ENCODE data around the gene SLC66A3.
"Not testable (repeated sequence)": the region's sequence is repeated elsewhere in the genome, so short reads cannot be mapped to it uniquely, and the experiment has no call there.

Gene SLC66A3

GRCh38 chr2:11165046-11165445 lies 9.8 kb downstream of the SLC66A3 start:
- not testable (repeated sequence) for DNase-seq

- no peak for DNase-seq
These were observed 11.2 kb downstream of the SLC66A3 start for GRCh38 chr2:11166476-11166875.

DNA sequence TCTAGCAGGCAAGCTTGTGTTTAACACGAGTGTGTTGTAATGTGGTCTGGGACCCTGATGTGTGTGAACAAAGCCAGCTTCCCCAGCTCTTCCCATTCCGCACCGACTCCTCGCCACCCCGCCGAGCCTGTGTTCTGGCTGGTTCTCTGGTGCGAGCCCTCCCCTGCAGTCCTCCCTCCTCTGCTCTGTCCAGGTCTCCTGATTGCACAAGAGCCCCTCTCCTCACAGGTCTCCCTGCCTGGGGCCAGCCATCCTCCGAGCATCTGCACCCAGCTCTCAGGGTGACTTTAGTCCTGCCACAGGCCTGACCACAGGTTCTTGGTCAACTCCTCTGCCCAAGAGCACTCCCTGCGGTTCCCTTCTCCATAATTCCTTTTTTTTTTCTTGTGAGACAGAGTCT lies 13.2 kb downstream of the SLC66A3 start:
- DNase-seq: no peak

GRCh38 chr2:11169333-11169732 lies 14.1 kb downstream of the SLC66A3 start:
- no peak for DNase-seq

DNA sequence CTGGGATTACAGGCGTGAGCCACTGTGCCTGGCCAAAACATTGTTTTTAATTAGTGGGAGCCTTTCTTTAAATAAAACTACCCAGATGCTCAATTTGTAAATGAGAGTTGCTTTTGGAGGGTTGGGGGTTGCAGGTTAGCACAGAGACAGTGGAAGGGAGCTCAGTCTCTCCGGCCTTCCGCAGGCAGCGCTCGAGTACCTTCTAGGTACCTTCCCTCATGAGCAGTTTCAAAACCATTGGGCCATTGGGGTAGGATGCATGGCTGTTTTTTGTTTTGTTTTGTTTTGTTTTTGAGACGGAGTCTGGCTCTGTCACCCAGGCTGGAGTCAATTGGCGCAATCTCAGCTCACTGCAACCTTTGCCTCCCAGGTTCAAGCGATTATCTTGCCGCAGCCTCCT lies 19.0 kb downstream of the SLC66A3 start:
- no peak for DNase-seq

DNA sequence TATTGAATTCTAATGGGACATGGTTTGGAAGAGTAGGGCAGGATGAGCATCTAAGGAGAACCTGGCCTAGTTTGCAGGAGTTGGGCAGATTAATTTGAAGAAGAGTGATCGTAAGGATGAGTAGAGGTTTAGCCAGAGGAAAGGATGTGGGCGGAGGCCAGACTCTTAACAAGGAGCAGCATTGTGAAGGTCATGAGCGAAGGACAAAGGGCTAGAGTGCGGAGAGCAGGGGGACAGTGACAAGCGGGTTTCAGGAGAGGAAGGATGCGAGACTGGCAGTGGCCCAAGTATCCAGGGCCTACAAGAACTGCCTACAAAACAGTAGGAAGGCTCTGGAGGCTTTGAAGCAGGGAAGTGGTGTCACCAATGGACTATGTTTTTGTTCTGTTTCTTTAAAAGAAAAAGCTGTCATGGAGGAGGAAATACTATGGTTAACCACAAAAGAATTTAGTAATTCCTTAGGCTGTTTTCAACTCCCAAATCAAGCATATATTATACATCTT lies 20.1 kb downstream of the SLC66A3 start:
- DNase-seq: peak; percentile 78 to 87

DNA sequence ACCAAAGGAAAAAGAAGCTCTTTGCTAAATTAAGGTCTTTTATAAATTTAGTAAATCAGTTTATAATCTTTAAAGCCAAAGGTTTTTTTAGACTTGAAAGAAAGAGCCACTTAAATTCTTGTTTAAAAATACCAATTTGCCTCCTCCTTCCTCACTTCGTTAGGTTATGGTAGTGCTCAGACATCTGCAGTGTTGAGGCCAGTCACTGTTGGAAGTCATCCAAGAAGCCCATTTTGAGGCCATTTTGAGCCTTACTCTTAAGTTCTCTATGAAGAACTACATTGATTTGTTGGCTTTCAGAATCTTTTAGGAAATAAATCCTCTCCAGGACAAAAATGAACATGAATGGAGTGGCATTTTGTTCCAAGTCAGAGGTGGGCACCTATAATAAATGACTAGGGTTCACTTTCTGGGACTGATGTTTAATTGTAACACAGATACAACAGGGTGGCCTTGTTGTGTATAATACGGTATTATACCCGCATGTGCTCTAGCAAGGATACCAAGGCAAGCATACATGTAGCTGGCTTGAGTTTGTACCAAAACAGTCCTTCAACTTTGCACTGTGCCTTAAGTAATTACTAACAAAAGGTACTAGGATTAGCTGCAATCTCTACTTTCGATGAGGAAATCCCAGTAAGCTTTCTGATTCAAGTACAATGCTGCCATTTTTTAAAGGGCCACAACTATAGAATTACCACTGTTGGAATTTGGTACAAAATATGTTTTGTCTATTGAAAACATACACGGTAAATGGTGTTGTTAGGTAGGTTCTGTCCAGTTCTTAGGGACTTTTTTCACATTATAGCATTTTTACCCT lies 22.8 kb downstream of the SLC66A3 start:
- no peak for DNase-seq

DNA sequence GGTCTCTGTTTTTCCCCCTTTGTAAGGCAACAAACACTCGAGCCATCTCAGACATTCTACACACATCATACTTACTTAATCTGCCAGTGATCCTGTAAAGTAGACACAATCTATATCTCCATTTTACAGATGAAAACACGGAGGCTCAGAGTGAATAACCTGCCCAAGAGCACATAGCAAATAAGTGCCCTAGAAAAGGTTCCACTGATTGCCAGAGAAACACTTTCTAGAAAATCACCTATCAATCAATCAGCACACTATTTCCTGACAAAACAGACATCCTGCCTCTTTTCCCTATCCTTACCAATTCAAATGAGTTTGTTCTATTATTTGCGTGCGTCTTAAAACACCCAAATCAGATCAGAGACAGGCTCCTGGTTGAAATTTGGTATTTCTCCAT lies 23.9 kb downstream of the SLC66A3 start:
- DNase-seq: no peak

GRCh38 chr2:11179899-11180298 lies 24.6 kb downstream of the SLC66A3 start:
- DNase-seq: no peak

GRCh38 chr2:11180653-11181052 lies 25.4 kb downstream of the SLC66A3 start:
- DNase-seq: no peak

GRCh38 chr2:11182951-11183350 lies 27.7 kb downstream of the SLC66A3 start:
- no peak for DNase-seq

DNA sequence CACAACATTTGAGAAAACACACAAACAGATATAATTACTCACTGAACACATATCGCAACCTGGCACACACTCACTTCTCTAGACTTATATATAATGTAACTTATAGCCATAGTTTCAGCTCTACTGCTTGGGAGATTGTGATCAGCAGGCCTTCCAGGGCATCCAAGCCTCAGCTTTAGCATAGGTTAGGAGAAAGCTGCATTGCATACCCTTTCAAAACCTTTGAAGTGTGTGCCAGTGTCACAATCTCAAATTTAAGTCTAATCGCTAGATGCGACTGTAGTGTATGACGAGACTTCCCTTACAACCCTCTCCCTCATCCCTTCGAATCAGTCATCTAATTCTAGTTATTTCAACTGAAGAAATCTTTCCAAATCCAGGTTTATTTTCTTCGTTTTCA lies 30.9 kb downstream of the SLC66A3 start:
- no peak for DNase-seq

DNA sequence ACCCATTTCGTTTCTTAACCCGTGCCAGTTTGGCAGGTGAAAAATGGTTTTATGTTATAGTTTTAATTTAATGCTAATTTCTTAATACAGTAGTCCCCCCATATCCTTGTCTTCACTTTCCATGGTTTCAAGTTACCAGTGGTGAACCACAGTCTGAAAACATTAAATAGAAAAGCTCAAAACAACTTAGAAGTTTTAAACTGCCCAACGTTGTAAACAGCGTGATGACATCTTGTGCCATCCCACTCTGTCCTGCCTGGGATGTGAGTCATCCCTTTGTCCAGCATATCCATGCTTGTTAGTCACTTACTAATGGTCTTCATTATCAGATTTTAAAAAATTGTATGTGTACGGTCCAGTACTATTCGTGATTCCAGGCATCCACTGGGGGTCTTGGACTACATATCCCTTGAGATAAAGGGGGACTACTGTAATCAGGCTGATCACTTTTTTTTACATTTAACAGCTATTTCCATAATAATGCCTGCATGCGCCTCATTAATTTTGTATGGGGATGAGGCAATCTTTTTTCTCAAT lies 31.9 kb downstream of the SLC66A3 start:
- no peak for DNase-seq

- DNase-seq: peak; percentile 40 to 75
These were observed 32.5 kb downstream of the SLC66A3 start for GRCh38 chr2:11187731-11188130.

DNA sequence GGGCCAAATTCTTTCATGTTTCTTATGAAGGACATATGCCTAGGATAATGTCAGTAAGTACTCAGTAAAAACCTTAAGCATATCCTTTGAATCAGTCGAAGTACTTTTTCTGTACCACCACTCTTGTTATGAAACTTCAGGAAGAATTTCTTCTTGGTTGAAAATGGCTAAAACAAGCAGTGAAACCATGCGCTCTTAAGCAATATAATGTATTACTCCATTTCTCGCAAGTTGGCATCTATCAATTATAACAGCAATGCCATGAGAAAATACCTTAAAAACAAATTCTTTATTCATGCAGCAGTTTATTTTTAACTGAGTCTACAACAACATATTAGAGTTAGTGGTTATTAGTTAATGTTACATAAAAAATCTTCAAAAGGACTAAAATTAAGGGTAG lies 41.0 kb downstream of the SLC66A3 start:
- no peak for DNase-seq

DNA sequence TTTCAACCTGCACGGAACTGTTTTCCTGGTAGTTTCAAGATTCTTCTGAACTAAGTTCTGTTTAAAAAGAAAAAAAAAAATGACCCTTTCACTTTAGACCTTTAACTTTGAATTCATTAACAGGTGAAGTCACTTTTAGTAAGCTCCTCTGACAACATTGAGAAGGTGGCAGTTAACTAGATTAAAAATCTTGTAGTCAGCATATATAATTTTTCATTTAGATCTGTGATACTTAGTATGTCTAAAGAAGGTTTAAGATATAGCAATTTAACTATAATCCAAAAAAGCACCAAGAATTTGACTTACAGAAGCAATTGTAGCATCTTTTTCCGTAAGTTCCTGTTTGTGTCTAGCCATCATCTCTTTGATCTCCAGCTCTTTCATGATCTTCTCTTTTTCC lies 45.4 kb downstream of the SLC66A3 start:
- DNase-seq: no peak

GRCh38 chr2:11201969-11202368 lies 46.7 kb downstream of the SLC66A3 start:
- no peak for DNase-seq

DNA sequence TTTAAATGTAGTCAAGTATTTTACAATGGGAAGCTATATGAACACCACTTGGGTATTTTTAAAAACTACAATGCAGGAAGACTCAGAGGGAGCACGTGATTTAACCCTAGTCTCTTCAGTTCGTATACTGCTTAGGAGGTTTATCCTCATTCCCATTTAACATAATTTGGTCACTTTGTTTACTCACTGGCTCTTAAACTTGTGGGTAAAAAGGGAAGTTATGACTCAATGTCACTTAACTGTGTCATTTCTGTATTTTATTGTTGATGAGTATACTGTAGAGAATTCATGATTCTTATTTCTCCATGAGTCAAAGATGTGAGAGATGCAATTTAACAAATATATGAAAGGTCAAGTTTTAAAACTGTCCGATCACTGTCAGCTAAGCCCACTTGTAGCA lies 48.2 kb downstream of the SLC66A3 start:
- peak; percentile 12 to 20 for DNase-seq

DNA sequence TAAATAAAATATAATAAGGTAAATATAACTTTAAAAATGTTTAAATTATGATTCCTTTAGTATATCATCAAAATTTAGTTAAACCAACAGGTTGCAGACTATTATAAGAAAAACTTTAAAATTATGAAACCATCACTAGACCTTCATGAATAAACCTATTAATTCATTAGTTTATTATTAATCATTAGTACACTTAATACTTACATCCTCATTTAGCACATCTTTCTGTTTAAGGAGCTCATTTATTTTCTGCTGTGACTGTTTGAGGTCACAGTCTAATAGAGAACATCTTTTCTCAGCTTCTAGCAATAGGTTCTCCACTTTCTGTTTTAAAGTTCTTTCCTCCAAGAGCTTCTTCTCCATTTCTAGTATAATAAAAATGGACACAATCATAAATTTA lies 52.8 kb downstream of the SLC66A3 start:
- no peak for DNase-seq

GRCh38 chr2:11212645-11213044 lies 57.4 kb downstream of the SLC66A3 start:
- no peak for DNase-seq

DNA sequence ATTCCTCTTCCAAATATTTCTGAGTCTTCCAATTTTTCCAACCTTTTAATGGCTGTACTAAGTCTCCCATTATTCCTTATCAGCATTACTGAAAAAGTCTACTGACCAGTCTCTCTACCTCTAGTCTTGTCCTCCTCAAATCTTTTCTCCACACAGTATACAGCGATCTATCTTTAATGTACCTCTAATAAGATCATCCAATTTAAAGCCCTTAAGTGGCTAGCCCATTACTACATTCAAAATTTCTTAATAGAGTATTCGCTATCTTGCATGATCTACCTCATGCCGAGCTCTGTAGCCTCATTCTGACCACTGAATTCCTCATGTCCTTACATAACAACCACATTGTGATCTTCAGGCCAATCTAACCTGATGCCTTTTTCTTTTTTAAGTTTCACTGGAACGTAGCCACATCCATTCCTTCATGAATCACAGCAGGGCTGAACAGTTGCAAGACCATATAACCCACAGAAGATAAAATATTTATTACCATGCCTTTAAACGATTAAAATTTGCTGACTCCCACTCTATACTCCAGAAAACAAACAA lies 57.9 kb downstream of the SLC66A3 start:
- DNase-seq: no peak

- no peak for DNase-seq
These were observed 58.7 kb downstream of the SLC66A3 start for GRCh38 chr2:11213975-11214374.

DNA sequence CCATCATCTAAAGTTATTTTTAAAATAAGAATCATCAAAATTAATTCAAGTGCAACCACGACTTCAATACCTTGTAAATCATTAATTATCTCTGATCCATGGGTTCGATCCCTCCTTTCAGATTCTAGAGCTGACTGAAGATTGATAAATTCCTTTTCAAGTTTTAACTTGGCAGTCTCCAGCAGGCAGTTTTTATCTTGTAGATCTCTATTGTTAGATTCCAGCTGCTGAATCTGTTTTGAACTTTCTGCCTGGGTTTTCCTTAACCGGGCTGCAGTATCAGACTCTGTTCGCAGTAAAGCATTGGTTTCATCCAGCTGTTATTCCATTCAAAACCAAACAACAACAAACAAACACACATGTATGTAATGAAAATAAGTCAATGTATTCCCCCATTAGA lies 59.5 kb downstream of the SLC66A3 start:
- DNase-seq: no peak

DNA sequence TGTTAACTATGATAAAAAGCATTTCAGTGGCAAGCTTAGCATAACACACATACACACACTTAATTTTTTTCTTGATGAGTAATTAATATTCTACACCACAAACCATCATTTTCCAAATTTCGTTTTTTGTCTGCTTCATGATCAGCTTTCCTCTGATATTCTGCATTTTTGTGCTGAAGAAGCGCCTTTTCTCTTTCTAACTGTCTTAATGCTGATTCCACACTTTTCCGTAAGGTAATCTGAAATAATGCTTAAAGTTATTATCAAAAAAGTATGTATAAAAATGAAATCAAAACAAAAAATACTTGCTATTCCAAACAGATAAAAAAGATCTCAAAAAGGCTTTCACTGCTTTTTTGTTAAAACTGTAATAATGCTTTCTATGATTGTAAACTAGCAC lies 60.1 kb downstream of the SLC66A3 start:
- no peak for DNase-seq
